GM23248 (cell line): Measurements from ENCODE around the gene NRCAM. TPM values are rescaled to one million over a fixed set of nuclear protein-coding genes. Genes with fewer than 3 reads are reported as not detected.

ENCODE experiments used
- DNase-seq: peaks from one replicate; pipeline ENCODE4 v3.0.0-alpha.2; 2015
- H2AFZ ChIP-seq: fragments of 200-600 bp; sonication (generic); 2 replicates; pipeline ENCODE4 v1.6.1; 2016; ENCODE audit warnings: antibody characterized with exemption
- H3F3A ChIP-seq: fragments of 200-600 bp; sonication (generic); 2 replicates; pipeline ENCODE4 v1.6.1; 2016; ENCODE audit warnings: mild to moderate bottlenecking, antibody characterized with exemption, mixed run types; ENCODE audit not compliant: insufficient read depth
- H3K27ac ChIP-seq: fragments of 200-600 bp; sonication (generic); 2 replicates; pipeline ENCODE4 v1.5.1; 2016; ENCODE audit warnings: mild to moderate bottlenecking
- H3K27me3 ChIP-seq: fragments of 200-600 bp; sonication (generic); replicated peaks from 2 replicates; pipeline ENCODE4 v1.6.1; 2016; ENCODE audit warnings: mild to moderate bottlenecking; ENCODE audit not compliant: insufficient read depth
- H3K36me3 ChIP-seq: fragments of 200-600 bp; sonication (generic); 2 replicates; pipeline ENCODE4 v1.6.1; 2016; ENCODE audit warnings: low read depth, mild to moderate bottlenecking
- H3K4me1 ChIP-seq: fragments of 200-600 bp; sonication (generic); 2 replicates; pipeline ENCODE4 v1.6.1; 2016; ENCODE audit warnings: mild to moderate bottlenecking; ENCODE audit not compliant: insufficient read depth
- H3K4me2 ChIP-seq: fragments of 200-600 bp; sonication (generic); one replicate; pipeline ENCODE4 v1.6.1; 2016; ENCODE audit warnings: mild to moderate bottlenecking; ENCODE audit not compliant: unreplicated experiment
- H3K4me3 ChIP-seq: fragments of 200-600 bp; sonication (generic); 2 replicates; pipeline ENCODE4 v1.5.1; 2016; ENCODE audit warnings: mild to moderate bottlenecking
- H3K79me2 ChIP-seq: fragments of 200-600 bp; sonication (generic); 2 replicates; pipeline ENCODE4 v1.6.1; 2016; ENCODE audit warnings: mild to moderate bottlenecking; ENCODE audit not compliant: insufficient read depth
- H3K9ac ChIP-seq: fragments of 200-600 bp; sonication (generic); 2 replicates; pipeline ENCODE4 v1.6.1; 2016; ENCODE audit warnings: mild to moderate bottlenecking
- H3K9me2 ChIP-seq: fragments of 200-600 bp; sonication (generic); 2 replicates; pipeline ENCODE4 v1.6.1; 2016; ENCODE audit warnings: mixed run types, mild to moderate bottlenecking, moderate library complexity; ENCODE audit not compliant: insufficient read depth
- H3K9me3 ChIP-seq: fragments of 200-600 bp; sonication (generic); one replicate; pipeline ENCODE4 v1.6.1; 2017; ENCODE audit warnings: low read depth
- H4K20me1 ChIP-seq: fragments of 200-600 bp; sonication (generic); 2 replicates; pipeline ENCODE4 v1.6.0; 2016; ENCODE audit not compliant: insufficient read depth
- EZH2 ChIP-seq: fragments of 200-600 bp; sonication (generic); IDR thresholded peaks from 2 replicates; pipeline ENCODE4 v1.6.1; 2018; ENCODE audit warnings: antibody characterized with exemption, mild to moderate bottlenecking; ENCODE audit not compliant: insufficient read depth, poor library complexity, severe bottlenecking
- EZH2phosphoT487 ChIP-seq: fragments of 200-600 bp; sonication (generic); IDR thresholded peaks from 2 replicates; pipeline ENCODE4 v1.6.1; 2018; ENCODE audit warnings: antibody characterized with exemption, moderate library complexity, mild to moderate bottlenecking, low read depth; ENCODE audit not compliant: insufficient read depth
- WGBS, 2 experiments: methylation state at CpG; one replicate each; pipeline ENCODE4 v1.1.6; 2015 to 2017; ENCODE audit warnings: low lambda C conversion rate in 2 of 2, low coverage in 1 of 2; ENCODE audit errors: missing lambda C conversion rate in 2 of 2; 5-methylcytosine and 5-hydroxymethylcytosine counted together
- in situ Hi-C: fragments of 300-500 bp; cut with MboI; formaldehyde crosslinking; loops from 2 replicates; pipeline ENCODE4 v1.15.0; 2020
- polyA plus RNA-seq: library from polyadenylated mRNA; unstranded; fragments of >200 nt; fragmentation: Nextera tagmentation; extraction: Ambion mirVana; gene quantifications from 2 replicates; pipeline ENCODE4 v1.2.1, GENCODE V29; 2016
- total RNA-seq: library from RNA; depleted of rRNA; stranded (reverse); fragments of >200 nt; shearing (Covaris generic); gene quantifications from 2 replicates; pipeline ENCODE4 v1.2.3, GENCODE V29; 2014; rRNA removed

NRCAM gene
- total and polyA plus RNA-seq, 2 experiments from 2014 or later = 5.1 to 7.0 TPM

DNA sequence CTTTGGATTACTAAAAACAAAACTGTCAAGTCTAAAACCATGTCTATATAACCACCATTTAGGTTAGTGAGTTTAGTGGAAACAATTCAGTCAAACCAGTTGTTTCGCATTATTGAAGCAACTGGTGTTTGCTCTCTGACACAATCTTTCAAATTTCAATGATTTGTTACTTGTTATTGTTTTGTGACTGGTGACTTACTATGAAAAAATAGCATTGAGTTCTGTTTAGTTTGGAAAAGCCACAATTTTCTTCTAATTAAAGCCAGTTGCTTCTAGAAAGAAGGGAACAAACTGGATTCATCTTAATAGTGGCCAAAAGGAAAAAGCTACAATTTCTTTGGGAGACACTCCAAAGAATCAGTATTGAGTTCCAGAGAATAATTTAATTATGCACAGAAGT lies 356.5 kb downstream of the NRCAM start:
- no peaks in the 10 kb centered on the region for H3K79me2 ChIP-seq
- DNase-seq = peak; percentile 30
- H3K27ac ChIP-seq = no peak overlapping the region
- TF ChIP-seq EZH2phosphoT487 = no peak
- TF ChIP-seq EZH2 = no peak
- no peaks in the 10 kb centered on the region for H3K36me3 ChIP-seq
- H3K9me2 ChIP-seq = no peaks in the 10 kb centered on the region
- H3K4me3 ChIP-seq = no peak overlapping the region
- H3K27me3 ChIP-seq = no peaks in the 10 kb centered on the region
- in situ Hi-C loops = no loop called here
- peaks cover 21% of the 10 kb centered on the region for H3F3A ChIP-seq
- no peaks in the 10 kb centered on the region for H4K20me1 ChIP-seq
- peaks cover 31% of the 10 kb centered on the region for H3K4me1 ChIP-seq
- whole genome bisulfite sequencing, 2 experiments = 23 to 46% methylated on average over 1 of the region's 1 CpG
- H2AFZ ChIP-seq = no peak overlapping the region
- no peaks in the 10 kb centered on the region for H3K9me3 ChIP-seq
- H3K9ac ChIP-seq = no peak overlapping the region
- peak overlapping the region; percentile 32 for H3K4me2 ChIP-seq

DNA sequence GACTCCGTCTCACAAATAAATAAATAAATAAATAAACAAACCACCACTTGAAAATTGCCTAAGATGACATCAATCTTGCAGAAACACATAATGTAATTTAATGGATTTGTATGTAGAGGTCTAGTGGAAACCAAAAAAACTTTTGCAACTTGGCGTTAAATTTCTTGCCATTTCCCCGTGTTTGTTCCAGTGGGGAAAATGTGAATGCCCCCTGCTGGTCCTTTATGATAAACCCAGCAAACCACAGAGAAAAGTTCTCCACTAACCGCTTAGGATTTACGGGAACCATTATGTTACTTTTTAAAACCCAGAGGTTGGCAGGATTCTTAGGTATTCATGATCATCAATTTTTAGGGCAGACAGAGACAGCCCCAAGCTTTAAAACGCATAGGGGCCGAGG lies 358.5 kb downstream of the NRCAM start:
- Histone ChIP-seq H3K79me2 (no peaks in the 10 kb centered on the region), H3K9me2 (no peaks in the 10 kb centered on the region), H3K9ac (no peak overlapping the region), H3F3A (peaks cover 41% of the 10 kb centered on the region), H2AFZ (no peak overlapping the region), H3K36me3 (no peaks in the 10 kb centered on the region), H3K4me1 (peaks cover 41% of the 10 kb centered on the region), H3K27ac (no peak overlapping the region), H3K9me3 (no peaks in the 10 kb centered on the region), H3K27me3 (no peaks in the 10 kb centered on the region), H3K4me2 (no peak overlapping the region), H3K4me3 (no peak overlapping the region), H4K20me1 (no peaks in the 10 kb centered on the region)
- TF ChIP-seq EZH2phosphoT487 (no peak), EZH2 (no peak)
- in situ Hi-C loops = no loop called here
- DNase-seq = peak; percentile 31
- 90 to 91% methylated on average over 7 of the region's 7 CpGs for WGBS, 2 experiments

Other genes with a start within 250 kb of the NRCAM start
- 32.2 and 33.4 TPM in 2 replicates for gene PNPLA8, start 69.7 kb upstream of the NRCAM start, total RNA-seq
- gene PNPLA8, start 69.7 kb upstream of the NRCAM start, polyA plus RNA-seq = 29.1 and 31.0 TPM in 2 replicates
- gene THAP5, start 113.3 kb upstream of the NRCAM start, total RNA-seq = 30.9 and 31.2 TPM in 2 replicates
- gene THAP5, start 113.3 kb upstream of the NRCAM start, polyA plus RNA-seq = 23.3 and 23.8 TPM in 2 replicates
- gene DNAJB9, start 113.4 kb upstream of the NRCAM start, total RNA-seq = 39.3 and 48.6 TPM in 2 replicates
- gene DNAJB9, start 113.4 kb upstream of the NRCAM start, polyA plus RNA-seq = 33.4 and 33.8 TPM in 2 replicates